ENCODE data around the gene VAPA. TPM values are rescaled to one million over a fixed set of nuclear protein-coding genes. Genes with fewer than 3 reads are reported as not detected.

Gene VAPA
- polyA plus RNA-seq, 1 donor (not counting 4 experiments of a cell fraction or from before 2014, with no cell fraction given), result 350 TPM

DNA sequence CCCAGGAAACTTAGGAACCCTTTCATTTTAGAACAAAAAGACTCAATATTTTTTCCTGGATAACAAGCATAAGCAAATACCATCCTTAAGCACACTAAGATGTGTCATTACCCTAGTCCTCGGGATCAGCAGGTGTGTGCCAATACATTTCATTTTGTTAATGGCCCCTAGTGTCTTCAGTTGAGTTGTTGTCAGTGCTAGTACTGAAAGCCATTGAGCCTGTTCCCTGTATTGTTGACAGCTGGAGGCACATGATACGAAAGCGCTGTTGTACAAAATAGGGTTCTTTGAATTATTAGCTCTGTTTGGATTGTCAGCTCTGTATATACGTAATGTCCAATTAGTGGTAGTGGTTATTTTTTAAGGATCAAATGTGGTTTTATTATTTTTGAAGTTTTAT, 29.5 kb downstream of the VAPA start:
- no peaks in the 10 kb centered on the region for H3K9me3 ChIP-seq (ENCODE audit: control insufficient read depth, low read depth, low read length)
- peaks cover 4% of the 10 kb centered on the region for H4K20me1 ChIP-seq (ENCODE audit: control insufficient read depth, extremely low read depth, insufficient read depth, low read length)
- H3K9ac ChIP-seq (ENCODE audit: control insufficient read depth, extremely low read depth, insufficient read depth, low read length), result no peak overlapping the region
- peaks cover under 1% of the 10 kb centered on the region for H3K9me1 ChIP-seq (ENCODE audit: control insufficient read depth, extremely low read depth, insufficient read depth, low read length)
- no peaks in the 10 kb centered on the region for H3K4me1 ChIP-seq (ENCODE audit: control insufficient read depth, extremely low read depth, insufficient read depth, low read length)
- H3K4me2 ChIP-seq (ENCODE audit: control insufficient read depth, extremely low read depth, insufficient read depth, low read depth, low read length), result no peak overlapping the region
- no peak for FAIRE-seq
- no peak overlapping the region for H2AFZ ChIP-seq (ENCODE audit: control insufficient read depth, low read length)
- no peak for DNase-seq (ENCODE audit: low read depth, low spot score)
- no peak overlapping the region for H3K4me3 ChIP-seq (ENCODE audit: control insufficient read depth in 2 of 3, extremely low read depth in 1 of 3, insufficient read depth in 2 of 3, low read depth in 1 of 3, low read length in 3 of 3)
- TF ChIP-seq EZH2 (IDR thresholded peaks at IDR 0.05; ENCODE audit: low read length), result no peak
- TF ChIP-seq, protein P1, sequence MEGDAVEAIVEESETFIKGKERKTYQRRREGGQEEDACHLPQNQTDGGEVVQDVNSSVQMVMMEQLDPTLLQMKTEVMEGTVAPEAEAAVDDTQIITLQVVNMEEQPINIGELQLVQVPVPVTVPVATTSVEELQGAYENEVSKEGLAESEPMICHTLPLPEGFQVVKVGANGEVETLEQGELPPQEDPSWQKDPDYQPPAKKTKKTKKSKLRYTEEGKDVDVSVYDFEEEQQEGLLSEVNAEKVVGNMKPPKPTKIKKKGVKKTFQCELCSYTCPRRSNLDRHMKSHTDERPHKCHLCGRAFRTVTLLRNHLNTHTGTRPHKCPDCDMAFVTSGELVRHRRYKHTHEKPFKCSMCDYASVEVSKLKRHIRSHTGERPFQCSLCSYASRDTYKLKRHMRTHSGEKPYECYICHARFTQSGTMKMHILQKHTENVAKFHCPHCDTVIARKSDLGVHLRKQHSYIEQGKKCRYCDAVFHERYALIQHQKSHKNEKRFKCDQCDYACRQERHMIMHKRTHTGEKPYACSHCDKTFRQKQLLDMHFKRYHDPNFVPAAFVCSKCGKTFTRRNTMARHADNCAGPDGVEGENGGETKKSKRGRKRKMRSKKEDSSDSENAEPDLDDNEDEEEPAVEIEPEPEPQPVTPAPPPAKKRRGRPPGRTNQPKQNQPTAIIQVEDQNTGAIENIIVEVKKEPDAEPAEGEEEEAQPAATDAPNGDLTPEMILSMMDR (optimal IDR thresholded peaks at IDR 0.05 in 1 of 3, IDR thresholded peaks at IDR 0.05 in 1 of 3, conservative IDR thresholded peaks at IDR 0.05 in 1 of 3; ENCODE audit: extremely low read depth in 1 of 3, insufficient read depth in 2 of 3, low read length in 3 of 3), result no peak
- dilution Hi-C loops (cut with MboI; ENCODE audit: extremely low pct_ligation_motif_present, low sequenced_read_pairs), result no loop called here
- H3K27ac ChIP-seq (ENCODE audit: control insufficient read depth, insufficient read depth, low read length), result no peak overlapping the region
- peaks cover 35% of the 10 kb centered on the region for H3K79me2 ChIP-seq (ENCODE audit: control insufficient read depth, insufficient read depth, low read length)
- peaks cover 5 to 22% of the 10 kb centered on the region in 2 experiments for H3K36me3 ChIP-seq (ENCODE audit: control insufficient read depth in 2 of 2, extremely low read depth in 1 of 2, insufficient read depth in 2 of 2, low read length in 2 of 2)
- H3K27me3 ChIP-seq (ENCODE audit: control insufficient read depth, extremely low read depth, insufficient read depth, low read length), result no peaks in the 10 kb centered on the region

- Histone ChIP-seq H3K79me2 (ENCODE audit: control insufficient read depth, insufficient read depth, low read length) (peaks cover 35% of the 10 kb centered on the region), H3K9me1 (ENCODE audit: control insufficient read depth, extremely low read depth, insufficient read depth, low read length) (peaks cover 2% of the 10 kb centered on the region), H3K36me3 (ENCODE audit: control insufficient read depth in 2 of 2, extremely low read depth in 1 of 2, insufficient read depth in 2 of 2, low read length in 2 of 2) (peaks cover 4 to 15% of the 10 kb centered on the region in 2 experiments), H3K4me3 (ENCODE audit: control insufficient read depth in 2 of 3, extremely low read depth in 1 of 3, insufficient read depth in 2 of 3, low read depth in 1 of 3, low read length in 3 of 3) (no peak overlapping the region), H2AFZ (ENCODE audit: control insufficient read depth, low read length) (no peak overlapping the region), H3K4me1 (ENCODE audit: control insufficient read depth, extremely low read depth, insufficient read depth, low read length) (no peaks in the 10 kb centered on the region), H3K4me2 (ENCODE audit: control insufficient read depth, extremely low read depth, insufficient read depth, low read depth, low read length) (no peak overlapping the region), H4K20me1 (ENCODE audit: control insufficient read depth, extremely low read depth, insufficient read depth, low read length) (peaks cover 4% of the 10 kb centered on the region), H3K9me3 (ENCODE audit: control insufficient read depth, low read depth, low read length) (no peaks in the 10 kb centered on the region), H3K9ac (ENCODE audit: control insufficient read depth, extremely low read depth, insufficient read depth, low read length) (no peak overlapping the region), H3K27me3 (ENCODE audit: control insufficient read depth, extremely low read depth, insufficient read depth, low read length) (no peaks in the 10 kb centered on the region), H3K27ac (ENCODE audit: control insufficient read depth, insufficient read depth, low read length) (no peak overlapping the region)
- dilution Hi-C loops (cut with MboI; ENCODE audit: extremely low pct_ligation_motif_present, low sequenced_read_pairs), result no loop called here
- TF ChIP-seq EZH2 (IDR thresholded peaks at IDR 0.05; ENCODE audit: low read length), result no peak
- TF ChIP-seq, protein P1 (optimal IDR thresholded peaks at IDR 0.05 in 1 of 3, IDR thresholded peaks at IDR 0.05 in 1 of 3, conservative IDR thresholded peaks at IDR 0.05 in 1 of 3; ENCODE audit: extremely low read depth in 1 of 3, insufficient read depth in 2 of 3, low read length in 3 of 3), result no peak
- FAIRE-seq (no peak), DNase-seq (ENCODE audit: low read depth, low spot score) (no peak)
Observed at GRCh38 chr18:9944805-9945204, 31.0 kb downstream of the VAPA start.
